IPS-NIHi7 (cell line): Measurements from ENCODE around the gene ATF1.

Source experiments
- DNase-seq: peaks from one replicate; pipeline ENCODE4 v3.0.0; 2012; ENCODE audit warnings: mixed read lengths; ENCODE audit errors: extremely low spot score

ATF1 gene

DNA sequence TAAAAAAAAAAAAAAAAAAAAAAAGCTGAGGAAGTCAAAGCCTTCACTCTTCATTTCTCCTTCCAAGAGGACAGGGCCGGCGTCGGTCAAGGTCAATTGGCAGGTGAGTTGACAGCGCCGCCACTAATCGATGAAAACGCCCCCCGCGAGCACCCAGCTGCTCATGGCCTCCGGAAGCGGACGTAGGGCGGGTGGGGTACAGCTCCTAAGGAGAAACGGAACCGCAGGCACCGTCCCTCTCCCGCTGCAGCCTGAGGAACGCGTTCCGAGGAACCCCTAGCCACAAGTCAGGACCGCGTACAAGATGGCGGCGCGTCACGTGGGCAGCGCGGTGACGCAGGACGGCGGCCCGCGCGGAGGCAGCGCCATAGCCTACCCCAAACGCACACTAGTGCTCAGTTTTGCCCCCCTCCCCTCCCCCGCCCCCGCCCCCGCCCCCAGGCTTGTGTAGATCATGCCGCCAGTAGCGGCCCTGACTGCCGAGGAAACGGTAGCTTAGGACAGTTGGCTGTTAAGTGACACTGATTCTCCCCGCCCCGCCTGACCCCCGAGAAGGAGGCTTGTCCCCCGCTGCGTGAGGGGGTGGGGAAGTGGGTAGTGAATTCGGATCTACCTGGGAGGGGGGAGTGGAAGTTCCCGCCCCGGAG lies at the start of gene ATF1:
Gene ATF1 (plus strand): TSS at position 463 of the 647 bp plus-strand sequence. CDS start 16,045 bp downstream, outside the sequence.
- peak; percentile 95 for DNase-seq

GRCh38 chr12:50715174-50715573 lies 48.7 kb upstream of the ATF1 start:
- no peak for DNase-seq

- DNase-seq = no peak
Observed at GRCh38 chr12:50718760-50719159, 45.1 kb upstream of the ATF1 start.

GRCh38 chr12:50720085-50720484 lies 43.8 kb upstream of the ATF1 start:
- no peak for DNase-seq

DNA sequence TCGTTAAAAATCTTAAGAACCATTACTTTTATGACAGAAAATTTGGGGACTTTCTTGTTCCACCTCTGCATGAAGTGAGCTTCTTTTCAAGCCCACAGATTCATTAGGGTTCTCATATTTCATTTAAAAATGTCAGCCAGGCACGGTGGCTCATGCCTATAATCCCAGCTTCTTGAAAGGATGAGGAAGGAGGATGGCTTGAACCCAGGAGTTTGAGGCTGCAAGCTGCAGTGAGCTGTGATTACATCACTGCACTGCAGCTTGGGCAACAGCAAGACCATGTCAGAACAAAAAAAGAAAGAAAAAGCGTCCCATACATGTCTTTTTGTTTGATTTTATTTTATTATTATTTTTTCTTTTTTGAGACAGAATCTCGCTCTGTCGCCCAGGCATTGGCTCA lies 43.4 kb upstream of the ATF1 start:
- DNase-seq = no peak

- DNase-seq = no peak
Observed at GRCh38 chr12:50723865-50724264, 40.0 kb upstream of the ATF1 start.

GRCh38 chr12:50725011-50725942 lies 38.6 kb upstream of the ATF1 start:
- no peak for DNase-seq

DNA sequence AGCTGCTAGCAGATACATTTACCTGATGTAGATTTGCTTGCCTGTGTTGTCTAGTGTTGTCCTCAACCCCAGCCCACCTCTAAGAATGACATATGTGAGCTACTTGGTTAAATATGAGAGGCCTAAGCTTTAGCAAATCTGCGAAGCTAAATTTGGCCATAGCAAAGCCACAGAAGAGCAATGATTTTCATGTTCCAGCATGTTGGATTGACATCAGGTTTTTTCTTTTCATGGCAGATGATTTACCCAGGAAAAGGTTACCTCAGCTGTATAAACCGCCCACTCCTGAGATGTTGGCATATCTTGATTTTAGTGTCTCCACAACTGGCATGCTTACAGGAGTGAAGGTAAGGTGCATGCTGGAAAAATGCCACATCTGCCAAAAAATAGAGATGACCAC lies 36.4 kb upstream of the ATF1 start:
- DNase-seq = no peak

- no peak for DNase-seq
Observed at GRCh38 chr12:50728417-50728816, 35.5 kb upstream of the ATF1 start.

DNA sequence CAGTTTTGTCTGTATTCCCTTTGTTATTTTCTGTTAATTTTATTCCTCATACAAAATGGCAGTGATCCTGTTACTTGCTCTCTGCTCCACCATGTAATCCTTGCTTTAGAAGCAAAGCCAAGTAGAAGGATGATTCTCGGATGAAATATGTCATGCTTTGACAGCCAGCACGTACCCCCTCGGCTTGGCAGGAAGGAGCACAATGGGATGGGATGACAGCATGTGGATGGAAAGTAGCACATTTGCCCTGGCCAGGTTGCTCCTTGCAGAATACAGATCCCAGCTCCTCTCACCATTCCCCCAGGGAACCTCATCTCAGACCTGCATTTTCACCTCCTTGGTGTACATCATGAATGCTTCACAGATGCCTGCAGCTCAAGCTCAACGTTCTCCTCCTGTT lies 35.1 kb upstream of the ATF1 start:
- DNase-seq = no peak

DNA sequence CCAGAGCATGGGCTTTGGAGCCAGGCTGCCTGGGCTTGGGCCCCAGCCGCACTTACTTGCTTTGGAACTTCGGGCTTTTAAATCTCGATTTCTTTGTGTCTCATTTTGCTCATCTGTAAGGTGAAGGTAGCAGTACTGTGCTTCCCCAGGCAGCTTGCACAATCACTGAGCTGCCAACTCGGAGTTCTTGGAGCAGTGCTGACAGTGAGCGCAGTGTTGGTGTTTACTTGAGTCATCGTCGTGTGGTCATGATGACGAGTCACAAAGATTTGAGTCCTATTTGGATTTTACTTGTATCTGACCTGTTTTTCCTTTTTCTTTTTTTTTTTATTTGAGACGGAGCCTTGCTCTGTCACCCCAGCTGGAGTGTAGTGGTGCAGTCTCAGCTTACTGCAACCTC lies 31.3 kb upstream of the ATF1 start:
- no peak for DNase-seq

- DNase-seq = no peak
Observed at GRCh38 chr12:50733706-50734105, 30.2 kb upstream of the ATF1 start.

DNA sequence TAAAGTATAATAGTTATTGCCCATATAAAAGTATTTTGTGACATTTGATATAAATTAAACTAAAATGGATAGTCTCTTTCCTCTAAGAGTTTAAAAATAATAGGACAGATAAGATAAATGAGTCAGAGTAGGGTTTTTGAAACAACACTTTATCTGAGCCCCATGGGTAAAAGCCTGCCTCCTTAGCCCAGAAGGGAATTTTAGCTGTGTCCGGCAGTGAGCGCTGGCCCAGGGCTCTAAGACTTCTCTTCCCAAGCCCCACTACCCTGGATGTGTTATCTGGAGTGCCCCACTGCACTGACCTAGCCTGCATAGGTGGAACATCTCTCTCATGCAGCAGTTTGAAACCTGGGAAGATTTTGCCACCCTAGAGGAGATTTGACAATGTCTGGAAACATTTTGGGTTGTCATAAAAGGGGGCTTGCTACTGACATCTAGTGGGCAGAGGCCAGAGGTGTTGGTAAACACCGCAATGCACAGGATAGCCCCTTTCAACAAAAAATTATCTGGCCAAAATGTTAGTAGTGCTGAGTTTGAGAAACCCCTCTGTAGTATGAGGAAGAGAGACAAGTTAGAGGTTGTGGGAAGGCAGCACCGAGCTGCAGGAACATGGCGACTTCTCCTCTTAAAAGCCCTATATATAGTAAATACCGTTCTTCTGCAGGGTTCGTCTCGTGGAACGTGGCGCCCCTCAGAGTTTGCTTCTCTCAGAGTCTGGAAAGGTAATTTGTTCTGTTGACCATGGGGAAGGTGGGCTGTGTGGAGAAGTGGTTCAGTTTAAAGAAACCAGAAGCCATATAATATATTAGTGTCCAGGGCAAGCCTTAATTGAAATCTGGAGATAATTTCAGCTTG lies 29.3 kb upstream of the ATF1 start:
- peak; percentile 70 for DNase-seq

DNA sequence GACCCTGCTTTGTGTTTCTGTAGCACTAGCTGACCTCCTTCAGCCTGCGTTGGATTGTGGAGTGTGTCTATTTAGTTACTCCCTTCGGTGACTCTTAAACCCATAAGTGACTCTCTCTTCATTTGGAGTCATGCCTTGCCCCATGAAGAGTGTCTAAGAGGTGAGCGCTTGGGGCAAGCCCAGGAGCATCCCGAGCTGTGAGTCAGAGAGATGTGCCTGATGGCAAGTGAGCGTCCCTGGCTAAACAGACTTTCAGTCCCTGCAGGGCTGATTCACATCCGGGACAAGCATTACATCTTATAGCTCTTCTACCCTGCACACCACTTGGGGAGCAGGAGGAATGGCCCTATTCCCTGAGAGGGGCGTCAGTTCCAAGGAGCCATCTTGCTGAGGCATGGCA lies 24.3 kb upstream of the ATF1 start:
- DNase-seq = no peak

GRCh38 chr12:50740307-50740706 lies 23.6 kb upstream of the ATF1 start:
- DNase-seq = no peak

- DNase-seq = no peak
Observed at GRCh38 chr12:50742776-50743175, 21.1 kb upstream of the ATF1 start.

DNA sequence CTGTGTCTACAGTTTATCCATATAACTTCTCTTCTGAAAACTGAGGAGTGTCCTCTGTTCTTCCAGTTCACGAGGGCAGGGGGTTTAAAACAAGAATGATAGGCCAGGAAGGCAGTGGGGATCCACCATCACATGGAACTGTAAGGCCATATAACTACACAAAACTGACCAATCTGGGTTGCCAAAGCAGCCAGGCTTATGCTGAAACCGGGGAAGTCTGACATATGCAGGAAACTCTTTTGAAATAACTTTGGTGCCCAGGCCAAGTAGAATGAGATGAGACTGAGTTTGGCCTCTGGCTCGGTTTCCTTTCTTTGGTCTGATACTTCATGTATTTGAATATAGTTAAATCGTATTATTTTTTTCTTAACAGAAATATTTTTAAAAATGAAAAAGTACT lies 18.0 kb upstream of the ATF1 start:
- no peak for DNase-seq

- no peak for DNase-seq
Observed at GRCh38 chr12:50746431-50746830, 17.5 kb upstream of the ATF1 start.

DNA sequence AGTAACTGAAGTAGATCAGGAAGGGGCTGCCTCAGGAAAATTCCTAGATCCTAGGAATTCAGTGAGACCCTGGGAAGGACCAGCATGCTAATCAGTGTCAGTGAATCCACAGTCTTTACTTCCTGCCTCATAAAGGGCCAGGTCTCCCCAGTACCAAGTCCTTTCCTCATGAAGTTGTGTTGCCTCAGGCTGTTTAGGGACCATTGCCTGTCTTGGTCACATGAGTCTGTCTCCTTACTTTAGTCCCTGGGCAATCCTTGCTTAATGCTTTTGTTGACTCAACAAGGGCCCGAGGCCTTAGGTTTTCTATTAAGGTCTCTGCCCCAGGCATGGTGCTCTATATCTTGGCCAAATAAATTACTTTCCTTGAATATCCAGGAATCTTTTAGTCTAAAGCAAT lies 16.1 kb upstream of the ATF1 start:
- peak; percentile 39 for DNase-seq

DNA sequence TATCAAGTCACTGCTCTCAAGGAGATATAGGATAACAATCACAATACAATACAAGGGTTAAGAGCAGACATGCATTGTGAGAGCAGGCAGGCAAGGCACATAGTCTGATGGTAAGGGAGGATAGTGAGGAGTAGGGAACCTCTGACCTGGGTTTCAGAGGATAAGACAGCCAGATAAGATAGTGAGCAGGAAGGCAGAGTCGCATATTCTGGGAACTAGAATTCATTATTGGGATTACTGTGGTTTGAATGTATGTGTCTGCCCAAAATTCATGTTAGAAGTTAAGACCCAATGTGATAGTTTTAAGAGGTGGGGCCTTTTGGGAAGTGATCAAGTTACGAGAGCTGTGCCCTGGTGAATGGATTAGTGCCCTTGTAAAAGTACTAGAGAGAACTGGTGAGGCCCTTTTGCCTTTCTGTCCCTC lies 14.4 kb upstream of the ATF1 start:
- no peak for DNase-seq

- DNase-seq = no peak
Observed at GRCh38 chr12:50750366-50750765, 13.5 kb upstream of the ATF1 start.
